ENCODE measurements around the gene FKBP7.

Gene FKBP7

GRCh38 chr2:178450524-178450773 lies 28.0 kb downstream of the FKBP7 start:
- no peak for DNase-seq
- TF ChIP-seq CTCF (IDR thresholded peaks at IDR 0.05; ENCODE audit: low read depth, low read length), result no peak
- H3K4me3 ChIP-seq (ENCODE audit: low read depth, low read length), result peak overlapping the region; percentile 76
- H3K4me1 ChIP-seq, result peaks cover 2% of the 10 kb centered on the region; the same call in 1 of the 2 replicates
- H3K9me3 ChIP-seq, result no peaks in the 10 kb centered on the region
- no peaks in the 10 kb centered on the region for H3K27me3 ChIP-seq
- no peaks in the 10 kb centered on the region; the same call in 1 of the 2 replicates for H3K36me3 ChIP-seq

GRCh38 chr2:178449700-178450523 lies 28.5 kb downstream of the FKBP7 start:
- Histone ChIP-seq H3K27me3 (no peaks in the 10 kb centered on the region), H3K4me1 (peaks cover 2% of the 10 kb centered on the region; the same call in 1 of the 2 replicates), H3K4me3 (ENCODE audit: low read depth, low read length) (peak overlapping the region; percentile 76), H3K36me3 (no peaks in the 10 kb centered on the region; the same call in 1 of the 2 replicates), H3K9me3 (no peaks in the 10 kb centered on the region)
- TF ChIP-seq CTCF (IDR thresholded peaks at IDR 0.05; ENCODE audit: low read depth, low read length), result no peak
- no peak for DNase-seq

- Histone ChIP-seq H3K27me3 (no peaks in the 10 kb centered on the region), H3K36me3 (no peaks in the 10 kb centered on the region; the same call in 1 of the 2 replicates), H3K4me1 (peaks cover 2% of the 10 kb centered on the region; the same call in 1 of the 2 replicates), H3K9me3 (no peaks in the 10 kb centered on the region), H3K4me3 (ENCODE audit: low read depth, low read length) (no peak overlapping the region; the same call in 1 of the 2 replicates)
- no peak for TF ChIP-seq CTCF (IDR thresholded peaks at IDR 0.05; ENCODE audit: low read depth, low read length)
- DNase-seq, result no peak
Observed at GRCh38 chr2:178448968-178449661, 29.3 kb downstream of the FKBP7 start.

- Histone ChIP-seq H3K27me3 (no peaks in the 10 kb centered on the region), H3K4me1 (no peaks in the 10 kb centered on the region), H3K36me3 (peaks cover 5% of the 10 kb centered on the region; the same call in 1 of the 2 replicates), H3K9me3 (no peaks in the 10 kb centered on the region), H3K4me3 (ENCODE audit: low read depth, low read length) (no peak overlapping the region)
- TF ChIP-seq CTCF (IDR thresholded peaks at IDR 0.05; ENCODE audit: low read depth, low read length), result no peak
- no peak for DNase-seq
Observed at GRCh38 chr2:178441426-178441825, 37.0 kb downstream of the FKBP7 start.

- no peak for DNase-seq
- no peaks in the 10 kb centered on the region for H3K4me1 ChIP-seq
- no peaks in the 10 kb centered on the region for H3K27me3 ChIP-seq
- H3K9me3 ChIP-seq, result no peaks in the 10 kb centered on the region
- no peak overlapping the region for H3K4me3 ChIP-seq (ENCODE audit: low read depth, low read length)
- no peak for TF ChIP-seq CTCF (IDR thresholded peaks at IDR 0.05; ENCODE audit: low read depth, low read length)
- peaks cover 7% of the 10 kb centered on the region for H3K36me3 ChIP-seq
Observed at GRCh38 chr2:178436662-178437061, 41.7 kb downstream of the FKBP7 start.

- Histone ChIP-seq H3K36me3 (peaks cover 3% of the 10 kb centered on the region), H3K9me3 (no peaks in the 10 kb centered on the region), H3K4me1 (no peaks in the 10 kb centered on the region), H3K4me3 (ENCODE audit: low read depth, low read length) (no peak overlapping the region), H3K27me3 (no peaks in the 10 kb centered on the region)
- no peak for TF ChIP-seq CTCF (IDR thresholded peaks at IDR 0.05; ENCODE audit: low read depth, low read length)
- DNase-seq, result no peak
Observed at GRCh38 chr2:178429336-178429735, 49.1 kb downstream of the FKBP7 start.
